Measurements from ENCODE around the gene UPF2.

The UPF2 gene

GRCh38 chr10:11958956-11959355 is 83.7 kb downstream of the UPF2 start:
- no peak for FAIRE-seq

- FAIRE-seq, result no peak
Observed at GRCh38 chr10:11951695-11952094, 90.9 kb downstream of the UPF2 start.

GRCh38 chr10:11950325-11951018 is 92.1 kb downstream of the UPF2 start:
- FAIRE-seq, result no peak

DNA sequence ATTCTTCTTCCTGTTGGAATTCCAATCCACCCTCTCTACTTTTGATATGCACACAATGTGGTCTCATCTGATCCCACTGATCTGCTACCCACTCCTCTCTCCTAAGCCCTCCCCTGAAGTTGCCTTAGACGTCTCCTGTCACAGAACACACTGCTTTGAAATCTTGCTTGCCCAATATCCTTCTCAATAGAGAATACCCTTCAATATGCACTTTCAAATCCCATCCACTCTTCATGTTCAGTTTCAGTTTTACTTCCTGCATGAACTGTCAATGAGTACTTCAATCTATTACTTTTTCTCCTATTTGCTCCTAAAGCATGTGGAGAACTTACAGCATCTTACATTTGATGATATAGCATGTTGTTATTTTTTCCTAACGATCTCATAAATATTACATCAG is 93.5 kb downstream of the UPF2 start:
- FAIRE-seq, result no peak

GRCh38 chr10:11946652-11947051 is 96.0 kb downstream of the UPF2 start:
- FAIRE-seq, result no peak

DNA sequence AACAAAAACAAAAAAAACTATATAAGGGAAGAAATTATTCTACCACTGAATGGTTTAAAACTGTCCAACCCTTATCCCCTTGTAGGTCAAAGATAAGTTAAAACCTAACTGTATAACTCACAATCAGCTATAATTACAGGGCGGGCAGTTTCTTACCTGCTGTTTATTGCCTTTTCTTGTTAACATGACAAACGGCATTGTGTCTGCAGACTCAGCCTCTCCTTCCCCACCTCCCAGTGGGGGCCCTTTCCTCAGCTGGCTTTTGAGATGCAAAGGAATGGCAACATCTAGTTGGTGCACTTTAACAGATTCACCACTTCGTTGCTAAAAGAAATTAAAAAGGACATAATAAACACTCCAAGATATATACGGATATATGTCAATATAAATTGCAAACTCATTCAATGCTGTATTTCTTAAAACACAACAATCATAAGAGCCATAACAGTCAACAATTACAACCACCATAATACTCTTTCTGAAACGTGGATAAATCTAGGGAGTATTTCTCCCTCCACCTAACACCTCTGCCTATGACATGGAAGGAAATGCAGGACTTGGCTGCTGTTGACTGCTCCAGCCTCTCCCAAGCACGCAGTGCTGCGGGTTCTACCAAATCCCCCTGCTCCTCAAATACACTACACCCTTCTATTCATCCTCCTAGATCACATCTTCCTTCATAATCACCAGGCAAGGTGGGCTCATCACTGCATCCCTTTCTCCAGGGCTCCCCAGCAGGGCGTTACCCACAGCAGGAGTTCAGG is 106.0 kb downstream of the UPF2 start:
- no peak for FAIRE-seq

GRCh38 chr10:11934262-11934661 is 108.3 kb downstream of the UPF2 start:
- no peak for FAIRE-seq

DNA sequence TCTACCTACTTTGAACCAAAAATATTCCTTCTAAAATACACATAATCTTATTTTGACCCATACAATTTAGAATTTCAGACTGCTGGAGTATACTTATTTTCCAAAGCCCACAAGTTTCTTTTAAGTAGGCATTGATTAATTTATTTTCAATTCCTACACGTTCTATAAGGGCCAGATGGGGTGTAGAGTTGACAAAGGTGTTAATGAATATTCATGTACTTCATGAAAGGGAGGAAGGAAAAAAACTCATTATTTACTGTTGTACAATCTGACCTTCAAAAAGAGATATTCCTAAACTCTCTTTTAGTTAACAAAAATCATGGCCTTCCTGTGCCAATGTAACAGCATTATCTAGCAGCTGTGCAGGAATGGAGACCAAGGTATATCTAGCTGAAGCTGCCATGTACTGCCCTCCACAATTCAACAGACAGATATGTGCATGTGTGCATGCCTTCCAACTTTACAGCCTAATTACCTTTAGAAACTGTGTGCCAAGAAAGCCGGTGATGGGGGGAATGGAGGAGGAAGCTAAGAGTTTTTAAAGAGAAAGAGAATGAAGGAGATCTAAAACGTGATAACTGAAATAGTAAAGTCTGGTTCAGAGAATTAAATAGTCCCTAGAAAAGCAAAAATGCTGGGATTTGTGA is 108.9 kb downstream of the UPF2 start:
- FAIRE-seq, result no peak

- FAIRE-seq, result no peak
Observed at GRCh38 chr10:11931038-11931437, 111.6 kb downstream of the UPF2 start.

DNA sequence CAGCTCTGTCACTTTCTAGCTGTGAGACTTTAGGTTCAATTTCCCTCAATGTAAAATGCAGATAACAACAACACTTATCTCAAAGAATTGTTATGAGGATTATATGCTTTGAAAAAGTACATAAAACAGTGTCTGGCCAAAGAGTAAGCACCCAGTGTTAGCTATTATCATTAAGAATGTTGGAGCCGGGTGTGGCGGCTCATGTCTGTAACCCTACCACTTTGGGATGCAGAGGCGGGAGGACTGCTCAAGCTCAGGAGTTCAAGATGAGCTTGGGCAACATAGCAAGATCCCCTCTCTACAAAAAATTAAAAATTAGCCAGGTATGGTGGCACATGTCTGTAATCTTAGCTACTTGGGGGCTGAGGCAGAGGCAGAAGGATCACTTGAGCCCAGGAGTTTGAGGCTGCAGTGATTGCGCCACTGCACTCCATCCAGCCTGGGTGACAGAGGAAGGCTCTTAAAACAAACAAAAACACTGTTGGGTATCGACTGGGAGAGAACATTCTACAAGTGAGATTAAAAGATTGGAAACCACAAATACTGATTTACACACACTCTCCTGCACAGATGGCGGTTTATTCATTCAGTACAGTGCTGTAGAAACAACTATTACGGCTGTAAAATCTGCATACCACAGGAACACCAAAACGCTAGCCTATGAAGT is 112.2 kb downstream of the UPF2 start:
- FAIRE-seq, result no peak

DNA sequence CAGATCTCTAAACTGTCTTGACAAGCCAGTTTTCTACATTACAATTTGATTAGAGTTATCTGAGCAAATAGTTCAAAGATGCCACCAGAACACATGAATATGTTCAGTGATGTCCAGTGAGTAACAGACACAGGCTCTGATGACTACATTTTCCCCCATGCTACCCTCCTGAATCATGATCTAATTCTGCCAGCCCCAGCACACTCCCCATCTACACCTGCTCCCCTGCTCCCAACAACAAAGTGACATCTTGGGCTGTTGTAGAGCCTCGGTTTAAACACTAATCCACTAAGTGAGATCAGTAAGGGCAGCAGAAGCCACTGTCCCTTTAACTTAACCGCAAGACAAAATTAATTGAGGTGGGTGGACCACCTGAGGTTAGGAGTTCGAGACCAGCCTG is 114.9 kb downstream of the UPF2 start:
- no peak for FAIRE-seq

GRCh38 chr10:11921800-11922392 is 120.7 kb downstream of the UPF2 start:
- FAIRE-seq, result no peak

DNA sequence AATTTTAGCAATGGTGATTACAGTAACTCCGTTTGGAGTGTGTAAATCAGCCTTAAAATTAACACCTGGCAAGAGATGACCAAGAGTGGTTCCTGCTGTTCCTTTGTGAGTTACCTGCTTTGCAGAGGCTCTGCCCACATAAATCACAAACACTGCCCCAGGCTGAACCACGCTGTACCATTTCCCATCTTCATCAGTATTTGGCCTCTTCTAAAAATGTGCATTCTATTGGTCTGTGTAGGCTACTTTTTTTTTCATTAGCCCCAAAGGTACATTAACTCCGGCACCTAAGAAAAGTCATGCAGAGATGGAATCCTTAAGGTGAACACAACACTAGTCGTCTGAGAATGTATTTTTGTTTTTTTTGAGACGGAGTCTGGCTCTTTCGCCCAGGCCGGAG is 123.3 kb downstream of the UPF2 start:
- no peak for FAIRE-seq

DNA sequence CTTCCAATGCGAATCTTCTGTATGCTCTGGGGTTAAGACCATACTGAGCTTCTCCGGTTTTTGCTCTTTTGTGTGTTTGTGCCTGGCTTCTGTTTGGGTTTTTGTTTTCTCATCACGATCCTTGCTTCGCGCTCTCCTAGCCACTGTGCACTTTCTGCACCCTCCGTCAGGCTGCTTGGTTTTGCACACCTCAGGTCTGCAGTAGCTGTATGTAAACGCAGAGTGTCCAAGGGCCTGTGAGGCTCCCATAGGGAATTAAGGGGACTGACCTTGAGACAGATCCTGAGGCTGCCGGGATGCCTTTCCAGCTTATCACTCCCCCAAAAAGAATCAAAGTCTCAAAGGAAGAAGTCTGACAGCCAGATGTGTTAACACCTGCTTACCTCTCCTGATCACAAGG is 124.2 kb downstream of the UPF2 start:
- FAIRE-seq, result no peak

DNA sequence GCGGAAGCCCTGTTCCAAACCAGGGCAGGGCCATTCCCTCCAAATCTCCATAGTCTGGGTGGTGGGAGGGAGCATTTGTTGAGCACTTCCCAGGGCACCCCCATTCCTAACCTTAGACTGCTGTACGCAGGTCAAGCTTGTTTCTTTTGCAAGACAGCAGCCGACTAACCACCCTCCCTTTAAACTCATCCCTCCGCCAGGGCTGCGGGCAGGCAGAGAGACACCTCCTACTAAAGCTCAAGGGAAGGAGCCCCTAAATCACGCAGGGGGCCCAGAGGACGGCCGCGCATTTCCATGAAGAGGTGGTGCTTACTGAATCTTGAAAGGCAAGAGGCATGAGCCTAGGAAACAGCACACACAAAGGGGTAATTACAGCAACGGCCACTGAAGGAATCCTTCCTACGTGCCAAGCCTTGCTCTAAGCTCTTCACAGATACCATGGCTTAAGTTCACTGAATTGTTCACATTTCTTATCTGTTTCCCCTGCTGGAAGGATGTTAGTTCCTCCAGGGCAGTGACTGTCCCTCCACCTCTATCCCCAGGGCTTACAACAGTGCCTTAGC is 129.4 kb downstream of the UPF2 start:
- FAIRE-seq, result no peak

DNA sequence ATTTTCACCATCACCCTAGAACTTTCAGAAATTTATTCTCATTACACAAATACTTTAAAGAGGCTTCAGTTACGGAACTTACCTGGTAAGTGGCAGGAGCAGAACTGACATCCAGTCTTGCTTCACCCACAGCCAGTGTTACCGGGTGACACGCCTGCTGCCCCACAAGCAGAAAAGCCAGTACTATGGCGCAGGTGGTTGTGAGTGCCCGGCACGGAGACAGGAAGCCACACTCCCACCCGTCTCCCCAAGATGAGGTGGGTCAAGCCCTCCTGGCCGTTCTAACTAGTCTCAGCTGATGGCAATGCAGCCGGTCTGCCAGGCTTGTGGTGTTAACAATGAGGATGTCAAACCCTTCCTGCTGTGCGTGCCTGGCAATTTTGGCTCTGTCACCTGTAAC is 132.5 kb downstream of the UPF2 start:
- no peak for FAIRE-seq

GRCh38 chr10:11909618-11910017 is 133.0 kb downstream of the UPF2 start:
- no peak for FAIRE-seq

- no peak for FAIRE-seq
Observed at GRCh38 chr10:11908991-11909390, 133.6 kb downstream of the UPF2 start.

- no peak for FAIRE-seq
Observed at GRCh38 chr10:11908536-11908935, 134.1 kb downstream of the UPF2 start.

DNA sequence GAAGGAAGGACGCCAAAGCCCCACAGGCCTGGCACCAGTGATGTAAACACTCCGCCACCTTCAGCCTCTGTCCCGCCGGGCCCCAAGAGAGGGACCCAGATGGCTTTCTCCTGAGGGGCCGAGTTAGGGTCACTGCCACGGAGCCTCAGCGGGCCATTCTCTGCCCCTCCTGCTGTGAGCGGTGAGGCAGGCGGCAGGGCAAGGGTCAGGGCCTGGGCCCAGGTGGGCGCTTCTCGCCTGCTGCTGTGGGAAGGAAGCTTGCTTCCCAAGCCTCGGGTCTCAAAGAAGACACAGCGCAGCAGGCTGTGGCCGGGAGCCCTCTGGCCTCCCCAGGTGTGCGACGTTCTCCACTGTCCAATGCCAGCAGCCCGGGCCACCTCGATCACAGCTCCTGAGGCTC is 134.7 kb downstream of the UPF2 start:
- FAIRE-seq, result no peak

DNA sequence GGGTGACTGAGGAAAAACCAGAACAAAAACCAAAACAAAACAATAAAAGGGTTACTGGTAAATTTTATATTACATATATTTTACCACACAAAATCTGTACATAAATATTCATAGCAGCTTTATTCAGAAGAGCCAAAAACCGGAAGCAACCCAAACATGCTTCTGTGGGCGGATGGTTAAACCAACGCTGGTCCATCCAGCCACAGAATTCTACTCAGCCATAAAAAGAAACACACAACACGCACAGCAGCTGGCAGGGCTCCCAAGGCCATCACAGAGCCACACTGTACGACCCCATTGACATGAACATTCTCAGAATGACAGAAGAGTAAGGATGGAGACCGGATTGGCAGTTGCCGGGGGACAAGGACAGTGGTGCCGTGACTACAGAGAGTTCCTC is 135.9 kb downstream of the UPF2 start:
- FAIRE-seq, result no peak

DNA sequence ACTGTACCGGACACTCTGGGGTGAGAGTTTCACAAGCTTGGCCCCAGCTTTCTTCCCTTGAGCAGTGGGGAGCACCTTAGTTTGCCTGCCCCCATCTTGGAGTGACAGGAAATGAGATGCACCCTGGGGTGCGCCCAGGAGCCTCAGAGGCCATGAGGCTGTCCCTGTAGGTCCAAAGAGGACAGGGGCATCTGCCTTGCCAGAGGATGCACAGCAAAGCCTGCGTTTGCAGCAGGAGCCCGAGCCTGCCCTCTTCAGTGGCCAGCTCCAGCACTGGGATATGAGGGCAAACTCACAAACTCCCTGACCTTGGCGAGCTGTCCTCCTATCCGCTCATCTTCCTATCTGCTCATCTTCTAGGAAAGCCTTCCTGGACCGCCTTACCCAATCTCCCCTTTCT is 140.0 kb downstream of the UPF2 start:
- FAIRE-seq, result no peak

All from colon (tissue), 2 donors.